ENCODE measurements around the gene NEAT1.

DNA sequence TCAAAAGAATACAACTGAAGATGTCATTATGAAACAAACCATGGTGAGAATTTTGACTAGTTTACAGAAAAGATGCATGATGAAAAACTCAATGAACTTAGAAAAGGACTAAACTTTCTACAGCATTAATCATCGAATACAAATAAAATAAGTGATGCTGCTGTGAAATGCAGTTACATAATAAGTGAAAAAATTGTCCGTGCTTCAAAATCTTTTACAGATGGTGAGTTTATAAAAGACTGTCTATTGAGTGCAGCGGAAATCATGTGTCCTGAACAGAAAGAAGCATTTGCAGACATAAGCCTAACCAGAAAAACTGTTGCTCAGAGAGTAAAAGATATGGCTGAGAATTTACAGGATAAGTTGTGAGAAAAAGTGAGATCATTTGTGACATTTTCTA, 33.8 kb downstream of the NEAT1 start:
- TF ChIP-seq, protein P1, sequence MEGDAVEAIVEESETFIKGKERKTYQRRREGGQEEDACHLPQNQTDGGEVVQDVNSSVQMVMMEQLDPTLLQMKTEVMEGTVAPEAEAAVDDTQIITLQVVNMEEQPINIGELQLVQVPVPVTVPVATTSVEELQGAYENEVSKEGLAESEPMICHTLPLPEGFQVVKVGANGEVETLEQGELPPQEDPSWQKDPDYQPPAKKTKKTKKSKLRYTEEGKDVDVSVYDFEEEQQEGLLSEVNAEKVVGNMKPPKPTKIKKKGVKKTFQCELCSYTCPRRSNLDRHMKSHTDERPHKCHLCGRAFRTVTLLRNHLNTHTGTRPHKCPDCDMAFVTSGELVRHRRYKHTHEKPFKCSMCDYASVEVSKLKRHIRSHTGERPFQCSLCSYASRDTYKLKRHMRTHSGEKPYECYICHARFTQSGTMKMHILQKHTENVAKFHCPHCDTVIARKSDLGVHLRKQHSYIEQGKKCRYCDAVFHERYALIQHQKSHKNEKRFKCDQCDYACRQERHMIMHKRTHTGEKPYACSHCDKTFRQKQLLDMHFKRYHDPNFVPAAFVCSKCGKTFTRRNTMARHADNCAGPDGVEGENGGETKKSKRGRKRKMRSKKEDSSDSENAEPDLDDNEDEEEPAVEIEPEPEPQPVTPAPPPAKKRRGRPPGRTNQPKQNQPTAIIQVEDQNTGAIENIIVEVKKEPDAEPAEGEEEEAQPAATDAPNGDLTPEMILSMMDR (IDR thresholded peaks at IDR 0.05) = no peak
- no peak for TF ChIP-seq POLR2A (IDR thresholded peaks at IDR 0.05)
